IMR-90 (cell line): ENCODE data around the gene PRKCH. TPM values are rescaled to one million over a fixed set of nuclear protein-coding genes. Genes with fewer than 3 reads are reported as not detected.

ENCODE experiments used
- ATAC-seq: fragments of 200-7000 bp; cut with Tn5 transposase; 2 replicates; pipeline ENCODE4 v1.9.1; 2020; ENCODE audit warnings: low read depth, mild to moderate bottlenecking, moderate library complexity
- BruUV-seq: library from RNA; stranded (reverse); fragments of 400-500 nt; replicated peaks from 2 replicates; lab custom pipeline; 2021; lab: Mats Ljungman, UMichigan
- CTCF ChIA-PET: fragments of 300-600 bp; formaldehyde crosslinking; extraction: SDS; loops from one replicate; lab custom pipeline; 2021; ENCODE audit warnings: antibody characterized with exemption; lab: Yijun Ruan, JAX
- POLR2A ChIA-PET: fragments of 300-600 bp; sonication (Branson Sonifier 250); formaldehyde crosslinking; loops from one replicate; lab custom pipeline; 2022; ENCODE audit warnings: antibody characterized with exemption; ENCODE audit not compliant: unreplicated experiment; lab: Charles Lee
- DNase-seq: peaks from one replicate; pipeline ENCODE4 v3.0.0; 2013
- H2AFZ ChIP-seq: replicated peaks from 2 replicates; pipeline ENCODE3; 2013; ENCODE audit warnings: low read length, mild to moderate bottlenecking; ENCODE audit not compliant: poor library complexity
- H2AK5ac ChIP-seq: 2 replicates; pipeline ENCODE4 v1.6.1; 2013; ENCODE audit warnings: low read depth, low read length, inconsistent platforms
- H2AK9ac ChIP-seq: replicated peaks from 2 replicates; pipeline ENCODE3; 2013; ENCODE audit warnings: mild to moderate bottlenecking, low read depth, low read length, moderate library complexity; ENCODE audit not compliant: poor library complexity
- H2BK120ac ChIP-seq: 2 replicates; pipeline ENCODE4 v1.6.1; 2013; ENCODE audit warnings: low read depth, low read length, inconsistent platforms
- H2BK15ac ChIP-seq: 3 replicates; pipeline ENCODE4 v1.6.1; 2013; ENCODE audit warnings: low read depth, low read length, inconsistent platforms
- H2BK20ac ChIP-seq: 2 replicates; pipeline ENCODE4 v1.6.1; 2013; ENCODE audit warnings: low read depth, mild to moderate bottlenecking, inconsistent platforms, low read length, moderate library complexity
- H2BK5ac ChIP-seq: 2 replicates; pipeline ENCODE4 v1.6.1; 2013; ENCODE audit warnings: mild to moderate bottlenecking, low read depth, low read length, inconsistent platforms; ENCODE audit not compliant: poor library complexity, severe bottlenecking
- H3K14ac ChIP-seq: replicated peaks from 2 replicates; pipeline ENCODE4 v1.6.1; 2013; ENCODE audit warnings: low read depth, low read length, inconsistent platforms
- H3K18ac ChIP-seq: 2 replicates; pipeline ENCODE4 v1.6.1; 2013; ENCODE audit warnings: low read depth, low read length, control low read depth
- H3K23ac ChIP-seq: 2 replicates; pipeline ENCODE4 v1.6.1; 2013; ENCODE audit warnings: low read depth, low read length, inconsistent platforms
- H3K27ac ChIP-seq: 2 replicates; pipeline ENCODE4 v1.5.1; 2013; ENCODE audit warnings: mild to moderate bottlenecking, control low read depth, low read length; ENCODE audit not compliant: insufficient read depth
- H3K27me3 ChIP-seq: 2 replicates; pipeline ENCODE4 v1.6.1; 2013; ENCODE audit warnings: low read length; ENCODE audit not compliant: control insufficient read depth, insufficient read depth
- H3K36me3 ChIP-seq: 2 replicates; pipeline ENCODE4 v1.6.1; 2013; ENCODE audit warnings: low read length, mixed read lengths; ENCODE audit not compliant: control insufficient read depth, insufficient read depth
- H3K4ac ChIP-seq: 2 replicates; pipeline ENCODE4 v1.6.1; 2013; ENCODE audit warnings: low read depth, low read length, inconsistent platforms
- H3K4me1 ChIP-seq: 2 replicates; pipeline ENCODE4 v1.6.1; 2013; ENCODE audit warnings: low read length, mixed read lengths; ENCODE audit not compliant: control insufficient read depth, insufficient read depth
- H3K4me2 ChIP-seq: 2 replicates; pipeline ENCODE4 v1.6.1; 2013; ENCODE audit warnings: low read depth, mild to moderate bottlenecking, control low read depth, low read length, moderate library complexity
- H3K4me3 ChIP-seq: 2 replicates; pipeline ENCODE4 v1.5.1; 2013; ENCODE audit warnings: low read depth, mild to moderate bottlenecking, control low read depth, low read length, moderate library complexity; ENCODE audit not compliant: insufficient read depth
- H3K56ac ChIP-seq: 2 replicates; pipeline ENCODE4 v1.6.1; 2013; ENCODE audit warnings: low read length, inconsistent platforms; ENCODE audit not compliant: insufficient read depth; ENCODE audit errors: extremely low read depth
- H3K79me1 ChIP-seq, 2 experiments: 2 replicates each; pipeline ENCODE4 v1.6.1; 2013; ENCODE audit warnings: low read length in 2 of 2, inconsistent platforms in 1 of 2, low read depth in 1 of 2
- H3K9ac ChIP-seq: 2 replicates; pipeline ENCODE4 v1.6.1; 2013; ENCODE audit warnings: low read depth, low read length, control low read depth
- H3K9me1 ChIP-seq: 2 replicates; pipeline ENCODE4 v1.6.1; 2013; ENCODE audit warnings: low read length, inconsistent platforms; ENCODE audit not compliant: insufficient read depth
- H3K9me3 ChIP-seq: 2 replicates; pipeline ENCODE4 v1.6.1; 2013; ENCODE audit warnings: low read length; ENCODE audit not compliant: control insufficient read depth, insufficient read depth
- H4K20me1 ChIP-seq: 2 replicates; pipeline ENCODE4 v1.6.1; 2013; ENCODE audit warnings: low read length, inconsistent platforms; ENCODE audit not compliant: insufficient read depth
- H4K5ac ChIP-seq: 2 replicates; pipeline ENCODE4 v1.6.1; 2013; ENCODE audit warnings: mild to moderate bottlenecking, low read depth, low read length, control low read depth
- H4K8ac ChIP-seq, 2 experiments: 2 replicates each; pipeline ENCODE4 v1.6.1; 2013; ENCODE audit warnings: low read depth in 2 of 2, low read length in 2 of 2, control low read depth in 1 of 2, inconsistent platforms in 1 of 2
- H4K91ac ChIP-seq: 2 replicates; pipeline ENCODE4 v1.6.1; 2013; ENCODE audit warnings: low read depth, low read length, inconsistent platforms; ENCODE audit not compliant: insufficient read depth
- CEBPB ChIP-seq: IDR thresholded peaks from 2 replicates; pipeline ENCODE4 v1.6.1; 2012; ENCODE audit warnings: low read depth, low read length, improper control_type of control experiment
- CHD1 ChIP-seq: IDR thresholded peaks from 2 replicates; pipeline ENCODE4 v1.6.1; 2012; ENCODE audit warnings: low read depth, low read length, improper control_type of control experiment
- MAFK ChIP-seq: IDR thresholded peaks from 2 replicates; pipeline ENCODE4 v1.6.1; 2012; ENCODE audit warnings: low read depth, low read length, improper control_type of control experiment
- MXI1 ChIP-seq: IDR thresholded peaks from 2 replicates; pipeline ENCODE4 v1.6.1; 2012; ENCODE audit warnings: low read depth, mild to moderate bottlenecking, low read length, moderate library complexity, borderline replicate concordance
- POLR2A ChIP-seq: IDR thresholded peaks from 2 replicates; pipeline ENCODE4 v1.6.1; 2012; ENCODE audit warnings: mild to moderate bottlenecking, low read depth, low read length
- RAD21 ChIP-seq: IDR thresholded peaks from 2 replicates; pipeline ENCODE4 v1.6.1; 2012; ENCODE audit warnings: low read length, improper control_type of control experiment
- SMC3 ChIP-seq: fragments of 150-350 bp; IDR thresholded peaks from 2 replicates; pipeline ENCODE4 v1.6.1; 2016; ENCODE audit warnings: low read depth, mild to moderate bottlenecking, antibody characterized with exemption, low read length, moderate library complexity
- USF2 ChIP-seq: fragments of 150-350 bp; IDR thresholded peaks from 2 replicates; pipeline ENCODE4 v1.6.1; 2017; ENCODE audit warnings: mild to moderate bottlenecking, antibody characterized with exemption, low read length, low read depth
- WGBS, 2 experiments: methylation state at CpG; one replicate each; pipeline versions ENCODE4 v1.1.5 to v1.1.7; 2013; ENCODE audit warnings: missing lambda C conversion rate in 2 of 2; ENCODE audit not compliant: insufficient read length in 1 of 2; ENCODE audit errors: extremely low coverage in 2 of 2; 5-methylcytosine and 5-hydroxymethylcytosine counted together
- dilution Hi-C: fragments of 300-500 bp; cut with HindIII; formaldehyde crosslinking; loops from one replicate; pipeline ENCODE4 v1.14.3; 2018; ENCODE audit warnings: low sequenced_read_pairs; ENCODE audit not compliant: unreplicated experiment
- in situ Hi-C: fragments of 300-500 bp; cut with MboI; formaldehyde crosslinking; loops from 3 replicates; pipeline ENCODE4 v1.14.3; 2019; ENCODE audit warnings: low sequenced_read_pairs, inconsistent platforms, mixed read lengths
- intact Hi-C: fragments of 100-400 bp; cut with micrococcal nuclease; formaldehyde crosslinking; loops from 2 replicates; pipeline ENCODE4 v1.10.0; 2022
- polyA plus RNA-seq, 3 experiments: library from polyadenylated mRNA; depleted of rRNA; stranded (reverse); fragments of >200 nt; gene quantifications; 2 replicates each; pipeline ENCODE4 v1.2.3, GENCODE V29; 2012; ENCODE audit warnings: low replicate concordance in 1 of 3
- total RNA-seq: library from RNA; depleted of rRNA; stranded (reverse); fragments of >200 nt; gene quantifications from 2 replicates; pipeline ENCODE4 v1.2.3, GENCODE V29; 2012

PRKCH gene
- total and polyA plus RNA-seq, 2 of the 4 experiments (the other 2 are of a cell fraction): 1.6 to 2.3 TPM

- Histone ChIP-seq H2BK120ac (no peak overlapping the region), H3K27me3 (peaks cover 40% of the 10 kb centered on the region), H3K9me3 (no peaks in the 10 kb centered on the region), H2BK15ac (no peak overlapping the region), H2AK5ac (no peak overlapping the region), H4K20me1 (no peaks in the 10 kb centered on the region), H3K56ac (no peak overlapping the region), H4K8ac (no peak overlapping the region), H3K79me1 (no peaks in the 10 kb centered on the region), H3K4me1 (no peaks in the 10 kb centered on the region), H2AFZ (no peak overlapping the region), H3K4me3 (no peak overlapping the region), H4K5ac (no peak overlapping the region), H4K91ac (no peak overlapping the region), H2BK20ac (no peak overlapping the region), H3K14ac (no peak overlapping the region), H2BK5ac (no peak overlapping the region), H2AK9ac (no peak overlapping the region), H3K4ac (no peak overlapping the region), H3K9me1 (no peaks in the 10 kb centered on the region), H3K36me3 (no peaks in the 10 kb centered on the region), H3K9ac (no peak overlapping the region), H3K23ac (no peak overlapping the region), H3K27ac (no peak overlapping the region), H3K18ac (no peak overlapping the region), H3K4me2 (no peak overlapping the region)
- ChIA-PET POLR2A (interaction anchor here (0.6 kb wide), 1 partner anchor 93 kb away, joined by 3 read pairs; no protein-coding TSS in a partner anchor), CTCF (interaction anchor here (1.3 kb wide), 1 partner anchor 385 kb away, joined by 5 read pairs; no protein-coding TSS in a partner anchor)
- no TSS peak for BruUV-seq
- in situ Hi-C loops: no loop called here
- no peak for DNase-seq
- intact Hi-C loops: no loop called here
- ATAC-seq: no peak
- 60% methylated on average over 4 of the region's 9 CpGs; no CpG with 5 or more reads in 1 of the 2 experiments for WGBS, 2 experiments
- TF ChIP-seq MAFK (no peak), MXI1 (no peak), POLR2A (no peak), CEBPB (no peak), SMC3 (no peak), RAD21 (no peak), USF2 (no peak), CHD1 (no peak)
- dilution Hi-C loops: loop anchor here (25.0 kb wide), 1 partner anchor 259 kb away; no protein-coding TSS in a partner anchor
These were observed 131.9 kb downstream of the PRKCH start for GRCh38 chr14:61453103-61453767.
